IMR-90 (cell line): Measurements from ENCODE around the gene CMAS.

Experiments
- CEBPB ChIP-seq: IDR thresholded peaks from 2 replicates; pipeline ENCODE4 v1.6.1; 2012; ENCODE audit warnings: low read depth, low read length, improper control_type of control experiment
- CTCF ChIP-seq: conservative IDR thresholded peaks from 2 replicates; pipeline ENCODE4 v1.5.1; 2012; ENCODE audit warnings: mild to moderate bottlenecking, low read depth, low read length, improper control_type of control experiment
- MXI1 ChIP-seq: IDR thresholded peaks from 2 replicates; pipeline ENCODE4 v1.6.1; 2012; ENCODE audit warnings: low read depth, mild to moderate bottlenecking, low read length, moderate library complexity, borderline replicate concordance
- SMC3 ChIP-seq: fragments of 150-350 bp; IDR thresholded peaks from 2 replicates; pipeline ENCODE4 v1.6.1; 2016; ENCODE audit warnings: low read depth, mild to moderate bottlenecking, antibody characterized with exemption, low read length, moderate library complexity

DNA sequence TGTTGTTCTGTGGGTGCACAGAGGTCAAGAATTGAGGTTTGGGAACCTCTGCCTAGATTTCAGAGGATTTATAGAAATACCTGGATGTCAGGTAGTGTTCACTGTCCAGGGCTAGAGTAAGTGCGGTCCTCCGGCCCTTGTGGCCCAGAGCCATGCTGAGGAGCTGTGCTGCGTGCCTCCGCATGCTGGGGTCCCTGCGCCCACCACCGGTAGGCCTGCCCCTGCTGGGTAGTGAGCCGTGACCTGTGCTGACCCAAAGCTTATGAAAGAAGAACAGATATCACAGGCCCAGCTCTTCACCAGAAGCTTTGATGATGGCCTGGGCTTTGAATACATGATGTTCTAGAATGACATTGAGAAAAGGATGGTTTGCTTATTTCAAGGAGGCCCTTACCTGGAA is 37.8 kb upstream of the CMAS start:
- TF ChIP-seq SMC3 (no peak), CTCF (no peak), CEBPB (no peak), MXI1 (no peak)
